ENCODE data around the gene H6PD.

H6PD gene

DNA sequence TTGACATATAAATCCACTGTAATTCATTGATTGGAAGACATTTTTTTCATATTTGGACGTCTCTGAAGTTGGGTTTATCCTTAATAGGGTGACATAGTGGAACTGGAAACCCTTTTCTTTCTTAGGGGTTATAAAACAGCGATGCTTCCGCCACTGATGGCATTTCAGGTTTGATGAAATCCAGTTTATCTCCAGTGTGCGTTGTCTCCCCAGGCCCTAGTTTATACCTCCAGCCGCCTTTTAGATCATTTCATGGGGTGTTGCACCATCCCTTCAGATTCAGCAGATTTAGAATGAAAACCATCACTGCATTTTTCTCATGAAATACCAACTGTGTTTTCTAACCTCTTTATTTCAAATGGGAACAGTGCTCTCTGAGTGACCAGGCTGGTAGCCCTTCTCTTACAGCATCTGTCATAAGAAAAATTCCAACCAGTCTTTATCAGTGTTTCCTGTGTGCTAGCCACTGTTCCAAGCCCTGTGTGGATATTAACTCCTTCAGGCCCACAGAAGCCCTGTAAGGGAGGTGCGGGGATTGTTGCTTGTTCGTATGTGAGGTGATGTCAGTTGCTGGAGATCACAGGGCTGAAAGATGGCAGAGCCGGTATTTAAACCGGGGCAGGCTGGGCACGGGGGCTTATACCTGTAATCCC lies 19.0 kb downstream of the H6PD start:
- no peak for DNase-seq

DNA sequence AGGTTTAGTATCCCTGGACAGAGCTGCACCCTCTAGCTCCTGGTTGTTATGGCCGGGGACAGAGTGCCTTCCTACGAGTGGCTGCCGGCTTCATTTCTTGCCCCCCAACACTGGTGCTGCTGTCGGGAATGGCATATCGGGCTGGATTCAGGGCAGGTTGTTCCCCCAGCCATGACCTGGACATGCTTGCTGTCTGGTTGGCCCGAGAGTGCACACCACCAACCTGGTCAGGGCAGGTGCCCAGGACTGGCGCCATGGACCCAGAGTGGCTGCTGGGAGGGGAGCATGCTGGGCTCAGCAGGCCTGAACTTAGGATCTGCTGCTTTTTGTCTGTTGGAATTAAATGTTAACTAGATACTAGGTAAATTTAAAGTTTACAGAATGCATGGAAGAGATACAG lies 21.8 kb downstream of the H6PD start:
- no peak for DNase-seq

DNA sequence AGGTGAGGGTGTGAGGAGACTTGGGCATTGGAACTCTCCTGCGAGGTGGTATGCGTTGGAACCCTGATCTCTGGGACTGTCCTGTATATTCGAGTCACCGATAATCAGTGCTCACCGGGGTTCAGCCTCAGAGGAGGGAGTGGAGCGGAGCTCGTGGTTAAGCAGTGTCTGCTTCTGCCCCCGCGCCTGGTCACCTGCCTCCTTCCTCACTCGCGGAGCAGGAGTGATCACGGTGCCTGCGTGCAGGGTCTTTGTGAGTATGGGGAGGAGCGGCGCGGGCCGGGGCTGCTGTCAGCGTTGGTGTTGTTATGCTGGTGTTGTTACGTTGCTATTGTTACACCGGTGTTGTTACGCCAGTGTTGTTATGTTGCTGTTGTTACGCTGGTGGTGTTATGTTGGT lies 23.3 kb downstream of the H6PD start:
- DNase-seq, result no peak

DNA sequence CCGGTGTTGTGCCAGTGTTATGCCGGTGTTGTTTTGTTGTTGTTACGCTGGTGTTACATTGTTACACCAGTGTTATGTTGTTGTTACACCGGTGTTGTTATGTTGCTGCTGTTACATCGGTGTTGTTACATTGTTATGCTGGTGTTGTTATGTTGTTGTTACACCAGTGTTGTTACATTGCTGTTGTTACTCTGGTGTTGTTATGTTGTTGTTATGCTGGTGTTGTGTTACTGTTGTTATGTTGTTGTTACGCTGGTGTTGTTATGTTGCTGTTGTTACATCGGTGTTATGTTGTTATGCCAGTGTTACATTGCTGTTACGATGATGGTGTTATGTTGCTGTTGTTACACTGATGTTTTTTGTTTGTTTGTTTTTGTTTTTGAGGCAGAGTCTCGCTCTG lies 24.1 kb downstream of the H6PD start:
- no peak for DNase-seq

DNA sequence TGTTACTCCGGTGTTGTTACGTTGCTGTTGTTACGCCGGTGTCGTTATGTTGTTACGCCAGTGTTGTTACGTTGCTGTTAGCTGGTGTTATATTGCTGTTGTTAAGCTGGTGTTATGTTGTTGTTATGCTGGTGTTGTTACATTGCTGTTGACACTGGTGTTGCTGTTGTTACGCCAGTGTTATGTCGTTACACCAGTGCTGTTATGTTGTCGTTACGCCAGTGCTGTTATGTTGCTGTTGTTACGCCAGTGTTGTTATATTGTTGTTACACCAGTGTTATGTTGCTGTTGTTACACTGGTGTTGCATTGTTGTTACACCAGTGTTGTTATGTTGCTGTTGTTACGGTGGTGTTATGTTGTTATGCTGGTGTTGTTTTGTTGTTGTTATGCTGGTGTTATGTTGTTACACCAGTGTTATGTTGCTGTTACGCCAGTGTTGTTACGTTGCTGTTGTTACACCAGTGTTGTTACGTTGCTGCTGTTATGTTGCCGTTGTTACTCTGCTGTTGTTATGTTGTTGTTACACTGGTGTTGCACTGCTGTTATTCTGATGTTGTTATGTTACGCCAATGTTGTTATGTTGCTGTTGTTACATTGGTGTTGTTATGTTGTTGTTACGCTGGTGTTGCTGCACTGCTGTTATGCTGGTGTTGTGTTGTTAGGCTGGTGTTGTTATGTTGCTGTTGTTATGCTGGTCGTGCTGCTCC lies 25.6 kb downstream of the H6PD start:
- no peak for DNase-seq

DNA sequence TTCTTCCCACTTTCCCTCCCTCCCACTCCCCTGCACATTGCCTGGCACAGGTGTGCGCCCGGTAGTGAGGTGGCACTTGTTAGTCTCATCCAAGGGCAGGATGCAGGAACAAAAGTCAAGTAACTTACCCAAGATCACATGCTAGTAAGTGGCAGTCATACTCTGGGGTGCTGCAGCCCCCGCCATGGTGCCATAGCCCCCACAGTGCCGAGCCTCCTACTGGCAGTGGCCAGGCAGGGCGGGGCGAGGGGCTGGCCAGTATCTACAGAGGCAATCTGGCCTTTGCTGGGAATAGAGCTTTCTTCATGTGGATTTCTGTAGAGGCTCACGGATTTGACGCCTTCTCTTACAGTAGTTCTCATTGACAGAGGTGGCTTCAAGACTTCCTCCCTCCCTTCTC lies 26.9 kb downstream of the H6PD start:
- no peak for DNase-seq

DNA sequence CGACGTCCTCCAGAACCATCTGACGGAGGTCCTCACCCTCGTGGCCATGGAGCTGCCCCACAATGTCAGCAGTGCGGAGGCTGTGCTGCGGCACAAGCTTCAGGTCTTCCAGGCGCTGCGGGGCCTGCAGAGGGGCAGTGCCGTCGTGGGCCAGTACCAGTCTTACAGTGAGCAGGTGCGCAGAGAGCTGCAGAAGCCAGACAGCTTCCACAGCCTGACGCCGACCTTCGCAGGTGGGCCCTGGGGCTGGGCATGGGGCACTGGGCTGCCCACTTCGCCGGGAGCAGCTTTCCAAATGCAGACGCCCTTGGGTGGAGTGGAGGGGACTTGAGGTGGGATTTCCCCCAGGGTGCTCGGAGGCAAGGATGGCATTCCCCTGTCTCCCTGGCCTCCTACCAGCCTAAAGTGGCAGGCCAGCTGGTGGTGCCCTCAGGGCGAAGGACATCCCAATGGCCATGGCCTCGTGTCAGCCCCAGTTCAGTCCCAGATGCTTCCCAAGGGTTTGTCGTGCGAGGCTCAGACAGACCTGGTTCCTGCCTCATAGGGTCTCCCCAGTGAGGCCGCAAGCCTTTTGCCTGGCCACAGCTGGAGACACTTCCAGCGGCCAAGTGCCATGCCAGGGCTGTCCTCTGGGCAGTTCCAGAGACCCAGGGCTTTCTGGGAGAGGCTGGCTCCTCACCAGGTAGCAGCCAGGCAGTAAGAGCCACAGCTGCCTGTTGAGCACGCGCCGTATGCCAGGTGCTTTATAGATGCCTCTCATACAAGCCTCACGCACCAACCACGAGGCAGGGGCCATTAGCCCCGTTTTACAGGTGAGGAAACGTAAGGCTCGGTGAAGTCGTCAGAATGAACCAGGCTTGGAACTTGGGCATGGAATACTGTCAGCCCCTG lies 27.8 kb downstream of the H6PD start:
- no peak for DNase-seq

DNA sequence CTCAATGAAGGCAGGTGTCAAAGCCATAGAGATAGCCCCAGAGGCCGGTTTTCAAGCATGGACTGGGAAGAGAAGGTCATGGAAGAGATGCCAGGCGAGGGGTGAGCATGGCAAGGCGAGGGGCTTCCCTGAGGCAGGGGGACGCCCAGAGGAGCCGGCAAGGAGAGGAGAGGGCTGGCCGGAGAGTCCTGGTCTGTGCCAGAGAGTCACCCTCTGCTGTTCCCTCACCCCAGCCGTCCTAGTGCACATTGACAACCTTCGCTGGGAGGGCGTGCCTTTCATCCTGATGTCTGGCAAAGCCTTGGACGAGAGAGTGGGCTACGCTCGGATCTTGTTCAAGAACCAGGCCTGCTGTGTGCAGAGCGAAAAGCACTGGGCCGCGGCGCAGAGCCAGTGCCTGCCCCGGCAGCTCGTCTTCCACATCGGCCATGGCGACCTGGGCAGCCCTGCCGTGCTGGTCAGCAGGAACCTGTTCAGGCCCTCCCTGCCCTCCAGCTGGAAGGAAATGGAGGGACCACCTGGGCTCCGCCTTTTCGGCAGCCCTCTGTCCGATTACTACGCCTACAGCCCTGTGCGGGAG lies 28.8 kb downstream of the H6PD start:
- no peak for DNase-seq

DNA sequence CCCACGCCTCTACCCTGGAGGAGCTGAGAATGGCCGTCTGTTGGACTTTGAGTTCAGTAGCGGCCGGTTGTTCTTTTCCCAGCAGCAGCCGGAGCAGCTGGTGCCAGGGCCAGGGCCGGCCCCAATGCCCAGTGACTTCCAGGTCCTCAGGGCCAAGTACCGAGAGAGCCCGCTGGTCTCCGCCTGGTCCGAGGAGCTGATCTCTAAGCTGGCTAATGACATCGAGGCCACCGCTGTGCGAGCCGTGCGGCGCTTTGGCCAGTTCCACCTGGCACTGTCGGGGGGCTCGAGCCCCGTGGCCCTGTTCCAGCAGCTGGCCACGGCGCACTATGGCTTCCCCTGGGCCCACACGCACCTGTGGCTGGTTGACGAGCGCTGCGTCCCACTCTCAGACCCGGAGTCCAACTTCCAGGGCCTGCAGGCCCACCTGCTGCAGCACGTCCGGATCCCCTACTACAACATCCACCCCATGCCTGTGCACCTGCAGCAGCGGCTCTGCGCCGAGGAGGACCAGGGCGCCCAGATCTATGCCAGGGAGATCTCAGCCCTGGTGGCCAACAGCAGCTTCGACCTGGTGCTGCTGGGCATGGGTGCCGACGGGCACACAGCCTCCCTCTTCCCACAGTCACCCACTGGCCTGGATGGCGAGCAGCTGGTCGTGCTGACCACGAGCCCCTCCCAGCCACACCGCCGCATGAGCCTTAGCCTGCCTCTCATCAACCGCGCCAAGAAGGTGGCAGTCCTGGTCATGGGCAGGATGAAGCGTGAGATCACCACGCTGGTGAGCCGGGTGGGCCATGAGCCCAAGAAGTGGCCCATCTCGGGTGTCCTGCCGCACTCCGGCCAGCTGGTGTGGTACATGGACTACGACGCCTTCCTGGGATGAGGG lies 29.7 kb downstream of the H6PD start:
- DNase-seq, result no peak

DNA sequence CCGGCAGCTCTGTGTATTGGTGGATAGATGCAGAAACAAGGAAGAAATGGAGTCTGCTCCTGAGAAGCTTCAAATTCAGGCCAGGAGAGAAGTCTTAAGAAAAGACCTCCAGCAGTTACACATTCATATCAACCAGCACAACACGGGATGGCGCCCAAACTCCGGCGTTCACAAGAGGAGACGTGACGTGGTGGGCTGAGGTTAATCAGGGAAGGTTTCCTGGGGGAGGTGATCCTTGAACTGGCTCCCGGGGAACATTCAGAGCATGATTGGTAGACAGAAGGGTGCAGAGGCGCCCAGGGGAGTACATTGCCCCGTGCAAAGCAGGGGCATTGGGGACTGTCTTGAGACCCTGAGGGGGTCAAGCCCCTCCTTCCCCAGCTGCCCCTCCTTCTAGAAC lies 30.5 kb downstream of the H6PD start:
- no peak for DNase-seq

DNA sequence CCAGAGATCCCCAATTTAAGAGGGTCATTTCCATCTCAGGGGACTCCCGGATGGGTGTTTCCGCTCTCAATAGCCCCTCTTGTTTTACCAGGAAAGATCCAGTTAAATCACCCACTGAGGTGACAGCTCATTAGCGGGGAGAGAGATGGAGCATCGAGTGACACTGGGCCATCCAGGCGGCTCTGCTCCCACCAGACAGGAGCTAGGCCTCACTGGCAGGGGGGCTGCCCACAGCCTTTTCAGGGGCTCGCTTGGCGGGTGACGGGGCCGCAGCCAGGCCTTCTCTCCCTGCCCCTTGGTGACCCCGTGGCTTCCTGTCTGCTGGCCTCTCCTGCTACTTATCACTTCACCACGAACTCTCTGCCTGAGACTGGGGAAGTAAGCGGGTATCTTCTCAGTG lies 31.4 kb downstream of the H6PD start:
- DNase-seq, result no peak

DNA sequence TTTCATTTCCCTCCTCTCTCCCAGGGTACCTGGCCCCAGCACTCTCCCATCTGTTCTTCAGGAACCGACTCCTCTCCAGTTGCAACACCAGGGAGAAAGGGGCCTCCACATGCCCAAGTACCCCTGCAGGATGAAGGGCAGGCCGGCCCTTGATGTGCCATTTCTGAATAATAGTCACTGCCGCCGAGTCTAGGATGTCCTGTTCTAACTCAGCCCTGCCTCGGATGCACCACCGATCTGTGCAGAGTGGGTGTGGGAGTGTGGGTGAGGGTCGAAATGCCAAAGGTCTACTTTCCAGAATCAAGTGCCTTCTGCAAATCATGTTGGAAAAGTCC lies 32.7 kb downstream of the H6PD start:
- peak in 1 of 56 donors; percentile 11 for DNase-seq

DNA sequence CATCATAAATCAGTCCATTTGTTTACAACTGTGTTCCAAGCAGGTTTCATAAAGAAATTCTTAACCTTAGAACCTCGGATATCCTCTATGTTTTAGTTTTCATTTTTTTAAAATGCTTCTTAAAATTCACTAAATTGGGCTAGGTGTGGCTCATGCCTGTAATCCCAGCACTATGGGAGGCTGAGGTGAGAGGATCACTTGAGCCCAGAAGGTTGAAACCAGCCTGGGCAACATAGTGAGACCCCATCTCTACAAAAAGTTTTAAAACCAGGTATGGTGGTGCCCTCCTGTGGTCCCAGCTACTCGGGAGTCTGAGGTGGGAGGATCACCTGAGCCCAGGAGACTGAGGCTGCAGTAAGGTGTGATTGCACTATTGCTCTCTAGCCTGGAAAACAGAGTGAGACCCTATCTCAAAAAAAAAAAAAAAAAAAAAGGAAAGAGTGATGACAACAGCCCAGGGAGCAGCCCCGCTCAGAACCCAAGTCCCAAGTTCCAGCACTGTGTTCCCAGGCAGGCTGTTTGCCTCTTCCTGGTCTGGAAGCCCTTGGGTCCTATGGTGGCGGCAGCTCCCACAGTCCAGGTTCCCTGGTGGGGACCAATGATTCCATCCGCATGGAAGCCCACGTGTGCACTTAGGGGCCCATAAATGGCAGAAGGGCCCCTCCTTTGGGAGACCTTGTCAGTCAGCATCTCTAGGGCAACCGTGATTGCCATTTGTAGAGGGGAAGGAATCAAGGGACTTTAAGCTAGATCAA lies 33.4 kb downstream of the H6PD start:
- no peak for DNase-seq

DNA sequence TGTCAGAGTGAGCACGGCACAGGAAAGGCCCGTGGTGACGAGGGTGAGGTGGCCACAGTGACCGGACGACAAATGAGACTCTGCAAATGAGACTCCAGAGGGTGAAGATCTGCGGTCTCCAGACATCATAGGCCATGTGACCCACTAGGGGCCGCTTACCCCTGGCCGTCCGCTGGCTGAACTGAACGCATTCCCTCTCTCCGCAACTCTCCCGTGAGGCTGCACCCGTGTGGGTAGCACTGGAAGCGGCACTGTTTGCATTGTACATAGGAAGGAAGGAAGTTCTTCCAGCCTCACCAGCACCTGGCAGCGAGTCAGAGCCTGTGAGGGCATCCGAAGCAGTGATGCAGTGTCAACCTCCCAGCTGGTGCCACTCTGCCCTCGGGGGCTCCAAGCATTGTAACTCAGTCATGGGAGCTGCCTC lies 34.5 kb downstream of the H6PD start:
- no peak for DNase-seq

DNA sequence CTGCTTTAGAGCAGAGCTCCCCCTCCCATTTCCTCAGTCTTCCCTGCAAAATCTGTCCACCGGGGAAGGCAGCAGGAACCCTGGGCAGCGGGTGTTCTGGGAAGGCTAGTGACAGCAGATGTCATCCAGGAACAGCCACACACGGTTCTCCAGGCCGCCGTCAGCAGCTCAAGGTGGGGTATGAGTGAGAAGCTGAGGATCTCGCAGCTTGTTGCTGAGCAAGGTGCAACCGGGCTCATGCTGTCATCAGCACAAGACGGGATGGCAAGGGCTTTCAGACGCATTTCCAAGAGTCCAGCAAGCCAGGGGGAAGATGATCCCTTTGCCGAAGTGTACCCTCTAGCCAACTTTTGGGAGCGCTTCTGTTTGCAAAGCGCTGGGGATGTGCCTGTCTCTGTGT lies 35.1 kb downstream of the H6PD start:
- no peak for DNase-seq

DNA sequence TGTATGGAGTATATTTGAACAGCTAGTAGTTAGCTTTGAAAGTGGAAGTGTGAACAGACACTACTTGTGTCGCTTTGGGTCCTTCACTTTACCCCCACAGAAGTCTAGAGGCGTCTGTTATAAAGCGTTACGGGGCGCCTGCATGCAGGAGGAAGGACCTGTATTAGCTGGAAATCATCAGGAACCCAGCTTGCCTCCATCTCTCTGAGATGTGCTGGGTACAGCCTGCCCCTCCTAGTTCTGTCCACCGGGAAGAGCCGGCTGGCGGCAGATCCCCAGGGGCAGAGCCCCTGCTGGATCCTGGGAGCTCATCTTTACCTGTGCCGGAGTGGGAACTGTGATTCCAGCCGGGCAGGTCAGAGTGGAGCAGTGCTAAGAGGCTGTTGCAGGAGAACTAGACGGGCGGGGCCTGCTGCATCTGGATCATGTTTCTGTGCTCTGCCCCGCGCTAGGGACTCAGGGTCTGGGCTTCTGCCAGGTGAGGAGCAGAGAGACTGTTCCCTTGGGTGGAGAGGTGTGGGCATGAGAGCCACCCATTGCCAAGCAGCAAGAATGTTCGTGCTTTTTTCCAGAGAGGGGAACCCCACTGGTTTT lies 35.8 kb downstream of the H6PD start:
- no peak for DNase-seq

DNA sequence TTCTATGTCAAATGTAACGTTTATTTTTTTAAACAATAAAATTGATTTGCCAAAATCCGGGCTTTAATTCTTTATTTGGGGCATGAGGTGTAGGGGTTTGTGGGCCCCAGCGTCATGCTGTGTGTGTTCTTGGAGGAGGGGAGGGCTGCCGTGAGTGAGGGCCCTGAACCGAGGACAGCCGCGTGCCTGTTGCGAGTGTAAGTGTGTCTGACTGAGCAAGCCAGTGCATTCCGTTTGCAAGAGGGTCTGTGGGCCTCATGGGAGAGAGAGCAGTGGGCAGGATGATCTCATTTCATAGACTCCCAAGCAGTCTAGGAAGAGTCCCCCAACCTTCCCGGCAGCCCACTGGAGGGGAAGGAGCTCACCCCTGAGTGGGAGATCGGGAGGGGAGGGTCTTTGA lies 36.7 kb downstream of the H6PD start:
- no peak for DNase-seq

DNA sequence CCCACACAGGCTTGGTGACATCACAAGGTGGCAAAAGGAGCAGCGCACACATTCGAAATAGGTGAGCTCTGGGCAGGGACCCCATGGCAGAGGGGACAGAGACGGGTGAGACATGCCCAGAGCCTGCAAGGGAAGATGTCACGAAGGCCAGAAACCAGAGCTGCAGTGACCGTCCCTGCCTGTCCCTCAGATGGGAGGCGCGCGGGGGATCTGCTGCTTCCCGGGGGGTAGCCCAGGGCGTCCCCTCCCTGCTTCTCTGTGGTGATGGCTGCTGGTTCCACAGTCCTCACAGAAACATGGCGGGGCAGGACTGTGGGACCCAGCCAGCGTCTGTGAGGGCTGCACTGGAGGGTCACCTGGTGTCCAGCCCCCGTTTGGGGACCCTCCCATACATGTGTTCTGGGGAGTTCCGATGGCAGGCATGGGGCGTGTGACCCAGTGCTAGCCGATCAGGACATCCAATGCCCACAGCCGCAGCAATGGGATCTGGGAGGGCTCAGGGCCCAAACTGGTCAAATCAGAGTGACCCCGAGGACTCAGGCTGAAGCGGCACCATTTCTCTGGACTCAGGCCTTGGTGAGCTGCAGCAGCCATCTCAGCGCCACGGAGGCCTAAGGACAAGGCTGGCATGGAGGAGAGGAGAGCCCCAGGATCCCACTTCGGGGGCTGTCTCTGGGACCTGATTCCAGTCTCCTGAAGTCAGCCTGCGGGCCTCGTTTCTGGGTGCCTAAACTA lies 37.5 kb downstream of the H6PD start:
- no peak for DNase-seq

DNA sequence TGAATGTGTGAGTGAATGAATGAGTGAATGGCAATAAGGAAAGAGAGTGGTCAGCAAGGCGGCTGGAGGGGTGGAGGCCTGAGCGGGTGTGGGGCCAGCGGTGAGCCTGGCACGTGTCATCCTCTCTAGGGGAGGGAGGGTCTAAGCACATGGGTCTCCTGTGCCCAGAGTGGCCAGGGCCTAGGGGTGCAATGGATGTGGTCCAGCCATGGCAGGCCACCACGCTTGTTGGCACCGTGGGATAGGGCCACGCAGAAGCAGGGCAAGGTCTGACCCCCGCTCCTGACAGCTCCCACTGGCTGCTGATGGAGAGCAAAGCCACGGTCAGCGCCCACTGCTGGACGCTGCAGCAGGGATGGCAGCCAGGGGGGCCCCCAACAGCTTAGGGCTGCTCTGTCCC lies 38.6 kb downstream of the H6PD start:
- no peak for DNase-seq

All from nucleus accumbens (tissue), 56 donors.